CMK (cell line): ENCODE data around the gene SGTA.
A peak's percentile ranks its signal among the peaks of the same experiment; 100 is the strongest.

Source experiments
- DNase-seq: peaks from one replicate; pipeline ENCODE4 v3.0.0-alpha.2; 2010; ENCODE audit warnings: low read depth

The SGTA gene

DNA sequence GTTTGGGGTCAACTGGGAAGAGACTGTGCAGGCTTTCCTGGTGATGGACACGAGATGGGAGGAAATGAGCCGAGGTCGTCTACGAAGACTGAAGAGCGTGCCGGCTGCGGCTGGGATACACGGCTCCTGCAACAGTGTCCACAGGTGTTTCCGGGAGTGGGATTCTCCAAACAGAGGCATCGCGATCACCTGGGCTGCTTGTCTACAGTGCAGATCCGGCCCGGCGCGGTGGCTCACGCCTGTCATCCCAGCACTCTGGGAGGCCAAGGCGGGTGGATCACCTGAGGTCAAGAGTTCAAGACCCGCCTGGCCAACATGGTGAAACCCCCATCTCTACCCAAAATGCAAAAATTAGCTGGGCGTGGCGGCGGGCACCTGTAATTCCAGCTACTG, 31.6 kb downstream of the SGTA start:
- DNase-seq: no peak

- no peak for DNase-seq
These were observed 32.1 kb downstream of the SGTA start for GRCh38 chr19:2750808-2751437.

GRCh38 chr19:2747349-2747748, 35.7 kb downstream of the SGTA start:
- DNase-seq: no peak

DNA sequence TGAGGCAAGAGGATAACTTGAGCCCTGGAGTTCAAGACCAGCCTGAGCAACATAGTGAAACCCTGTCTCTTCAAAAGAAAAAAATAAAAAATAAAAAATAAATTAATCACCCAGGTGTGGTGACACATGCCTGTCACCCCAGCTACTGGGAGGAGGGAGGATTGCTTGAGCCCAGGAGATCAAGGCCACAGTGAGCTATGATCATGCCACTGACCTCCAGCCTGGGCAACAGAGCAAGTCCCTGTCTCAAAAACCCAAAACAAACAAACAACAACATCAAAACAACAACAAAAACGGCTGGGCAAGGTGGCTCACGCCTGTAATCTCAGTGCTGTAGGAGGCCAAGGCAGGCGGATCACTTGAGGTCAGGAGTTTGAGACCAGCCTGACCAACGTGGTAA, 39.0 kb downstream of the SGTA start:
- no peak for DNase-seq

DNA sequence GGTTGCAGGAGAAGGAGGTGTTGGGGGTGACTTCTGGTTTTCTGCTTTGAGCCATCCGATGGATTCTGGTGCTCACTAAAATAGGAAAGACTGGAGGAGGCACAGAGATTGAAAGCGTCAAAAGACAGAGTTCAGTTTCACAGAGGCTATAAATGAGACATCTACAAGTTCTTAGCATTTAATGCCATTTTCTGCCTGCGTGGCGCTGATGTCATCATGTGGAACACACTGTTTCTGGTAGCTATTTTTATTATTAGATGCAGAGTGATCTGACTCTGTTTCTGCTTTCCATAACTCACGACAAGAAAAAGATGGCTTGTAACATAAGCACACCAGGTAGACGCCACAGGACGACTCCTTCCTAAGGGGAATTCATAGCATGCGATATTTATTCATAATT, 40.0 kb downstream of the SGTA start:
- no peak for DNase-seq

GRCh38 chr19:2740314-2740656, 42.8 kb downstream of the SGTA start:
- DNase-seq: no peak

DNA sequence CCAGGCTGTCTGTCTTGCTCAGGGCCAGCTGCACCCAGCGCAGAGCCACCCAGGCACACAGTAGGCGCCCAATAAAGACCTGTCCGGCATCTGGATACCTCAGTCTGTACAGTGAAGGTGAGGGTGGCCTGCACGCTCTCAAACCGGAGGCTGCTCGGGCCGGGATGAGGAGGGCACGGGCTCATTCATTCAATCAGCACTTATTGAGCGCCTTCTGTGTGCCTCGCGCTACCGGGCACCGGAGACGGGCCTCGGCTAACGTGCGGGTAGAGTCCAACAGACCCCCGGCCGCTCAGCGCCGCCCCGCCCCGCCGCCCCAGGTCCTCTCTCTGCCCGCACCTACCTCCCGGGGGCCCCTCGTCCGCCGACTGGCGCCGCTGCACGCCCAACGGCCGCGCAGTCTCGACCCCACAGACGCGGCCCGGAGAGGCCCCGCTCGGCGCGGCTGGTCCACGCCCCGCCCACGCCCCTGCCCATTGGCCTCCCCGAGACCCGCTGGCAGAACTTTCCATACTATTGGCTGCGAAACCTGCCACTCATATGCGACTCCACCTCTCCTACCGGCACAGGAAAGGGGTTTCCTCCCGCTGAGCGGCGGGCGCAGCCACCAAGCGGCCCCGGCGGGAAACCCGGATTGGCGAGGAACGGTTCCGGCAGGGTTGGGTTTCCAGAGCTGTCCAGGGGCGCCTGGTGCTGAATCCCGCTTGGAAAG, 43.3 kb downstream of the SGTA start, which contains the start of gene SLC39A3:
Gene SLC39A3, minus strand, starts transcription at position 416 of the 712 bp plus-strand sequence. CDS start 2,760 bp downstream, outside the sequence.
- peak; percentile 98 for DNase-seq

GRCh38 chr19:2736550-2737190, 46.4 kb downstream of the SGTA start:
- no peak for DNase-seq

GRCh38 chr19:2735374-2735773, 47.7 kb downstream of the SGTA start:
- DNase-seq: no peak

DNA sequence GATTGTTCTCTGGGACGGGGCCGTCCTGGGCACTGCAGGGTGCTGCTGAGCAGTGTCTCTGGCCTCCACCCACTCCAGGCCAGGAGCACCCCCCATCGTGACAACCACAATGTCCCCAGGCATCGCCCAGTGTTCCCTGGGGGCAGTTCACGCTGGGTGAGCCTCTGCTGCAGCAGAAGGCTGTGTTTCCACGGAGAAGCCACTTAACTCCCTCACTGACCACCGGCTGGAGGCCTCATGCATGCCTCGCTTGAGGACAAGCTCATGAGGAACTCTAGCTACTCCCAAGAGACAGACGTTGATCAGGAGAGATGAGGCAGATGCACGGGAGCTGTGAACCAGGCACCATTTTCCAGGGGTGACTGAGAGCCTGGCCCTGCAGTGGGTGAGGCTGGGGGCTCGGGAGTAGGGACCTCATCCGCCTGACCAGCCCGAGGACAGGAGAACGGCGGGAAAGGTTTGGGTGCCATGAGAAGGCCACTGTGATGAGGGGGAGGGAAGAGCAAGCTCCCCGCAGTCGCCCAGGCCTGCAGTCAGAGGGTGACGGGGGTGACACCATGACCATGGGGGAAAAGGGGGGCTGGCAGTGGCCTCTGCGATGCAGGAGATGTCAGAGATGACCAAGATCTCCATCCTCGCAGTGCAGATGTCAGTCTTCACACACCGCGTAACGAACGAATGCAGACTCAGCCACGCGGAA, 48.3 kb downstream of the SGTA start:
- DNase-seq: no peak

DNA sequence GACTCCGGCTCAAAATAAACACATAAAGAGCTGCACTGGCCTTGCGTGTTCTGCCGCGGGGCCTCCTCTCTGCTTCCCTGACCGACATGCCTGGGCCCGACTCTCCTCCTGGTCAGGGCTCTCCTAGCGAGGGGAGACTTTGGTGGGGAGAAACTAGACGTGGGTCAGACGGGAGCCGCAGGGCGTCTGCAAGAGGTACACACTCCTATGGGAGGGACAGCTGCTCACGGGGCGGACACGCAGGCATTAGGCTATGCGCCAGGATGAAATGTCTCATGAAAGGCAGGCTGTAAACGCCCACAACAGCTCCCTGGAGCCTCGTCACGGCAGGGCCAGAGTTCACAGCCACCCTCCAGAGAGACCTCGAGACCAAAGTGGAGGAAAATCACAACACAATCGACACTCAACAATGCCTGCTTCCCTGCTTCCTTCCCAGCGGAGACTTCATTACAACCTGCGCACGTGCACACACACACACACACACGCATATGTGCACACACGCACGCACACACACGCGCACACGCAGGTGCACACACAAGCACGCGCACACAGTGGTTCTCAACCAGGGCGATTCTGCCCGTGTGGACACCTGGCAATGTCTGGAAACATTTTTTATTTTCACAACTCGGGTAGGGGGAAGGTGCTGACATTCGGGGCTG, 49.0 kb downstream of the SGTA start:
- no peak for DNase-seq

- DNase-seq: no peak
These were observed 50.2 kb downstream of the SGTA start for GRCh38 chr19:2732883-2733282.

- no peak for DNase-seq
These were observed 50.8 kb downstream of the SGTA start for GRCh38 chr19:2732157-2732725.

GRCh38 chr19:2731181-2731995, 51.7 kb downstream of the SGTA start:
- DNase-seq: no peak

- DNase-seq: no peak
These were observed 52.9 kb downstream of the SGTA start for GRCh38 chr19:2729943-2730818.

- DNase-seq: no peak
These were observed 54.2 kb downstream of the SGTA start for GRCh38 chr19:2728783-2729387.

GRCh38 chr19:2727640-2727944, 55.5 kb downstream of the SGTA start:
- no peak for DNase-seq

DNA sequence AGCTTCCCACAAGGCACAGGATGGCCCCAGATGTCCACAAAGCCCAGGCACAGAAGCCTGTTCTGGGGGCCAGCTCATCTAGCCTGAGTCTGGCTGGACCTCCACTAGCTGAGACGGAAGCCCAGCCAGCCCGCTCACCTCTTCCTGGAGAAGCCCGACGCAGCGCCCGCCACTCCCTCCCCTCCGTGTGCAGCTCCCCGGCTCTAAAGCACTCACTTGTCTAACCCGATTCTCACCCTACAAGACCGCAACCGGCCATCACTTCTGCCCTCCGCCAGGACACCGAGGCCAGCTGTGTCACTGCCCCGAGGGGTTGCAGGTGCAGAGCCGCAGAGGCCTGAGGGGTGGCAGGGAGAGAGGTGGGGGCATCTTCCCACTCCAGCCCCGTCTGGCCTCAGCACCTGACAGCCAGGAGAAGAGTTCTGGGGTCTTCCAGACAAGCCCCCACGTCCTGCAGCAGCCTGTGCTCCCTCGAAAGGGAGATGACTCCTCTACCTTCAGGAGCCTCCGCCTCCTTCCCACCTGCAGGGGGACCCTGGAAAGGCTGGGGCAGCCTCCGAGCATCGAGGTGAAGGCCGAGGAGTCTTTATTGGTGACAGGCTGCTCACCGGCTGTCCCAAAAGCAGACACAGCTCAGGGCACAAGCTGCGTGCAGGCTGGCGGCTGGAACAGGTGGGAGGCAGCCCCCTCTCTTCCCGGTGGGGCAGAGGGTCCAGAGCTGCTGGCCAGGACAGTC, 56.0 kb downstream of the SGTA start:
- no peak for DNase-seq
